Inflammatory macrophage (primary cell): ENCODE data around the gene CTTNBP2.
A peak's percentile ranks its signal among the peaks of the same experiment; 100 is the strongest.

Source experiments
- DNase-seq, 2 donors: peaks; one replicate each; pipeline ENCODE4 v3.0.0-alpha.2; 2020 to 2022

Gene CTTNBP2

DNA sequence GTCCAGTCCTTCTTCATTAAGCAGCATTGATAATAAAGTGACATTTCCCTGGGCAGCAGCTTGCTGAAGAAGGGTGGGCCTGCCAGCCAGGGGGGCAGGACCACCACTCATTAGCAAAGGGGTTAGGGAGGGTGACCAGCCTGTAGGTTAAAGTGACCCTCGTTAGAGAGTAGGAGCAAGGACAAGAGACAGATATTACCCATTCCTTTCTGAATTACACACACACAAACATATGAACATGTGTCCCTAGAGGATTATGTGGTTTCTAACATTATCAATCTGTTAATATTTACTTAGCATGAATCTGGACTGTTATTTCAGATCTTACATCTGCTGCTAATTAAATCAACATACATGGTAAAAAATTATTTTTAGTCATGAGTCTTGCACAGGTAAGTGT, 88.9 kb downstream of the CTTNBP2 start:
- DNase-seq: no peak

DNA sequence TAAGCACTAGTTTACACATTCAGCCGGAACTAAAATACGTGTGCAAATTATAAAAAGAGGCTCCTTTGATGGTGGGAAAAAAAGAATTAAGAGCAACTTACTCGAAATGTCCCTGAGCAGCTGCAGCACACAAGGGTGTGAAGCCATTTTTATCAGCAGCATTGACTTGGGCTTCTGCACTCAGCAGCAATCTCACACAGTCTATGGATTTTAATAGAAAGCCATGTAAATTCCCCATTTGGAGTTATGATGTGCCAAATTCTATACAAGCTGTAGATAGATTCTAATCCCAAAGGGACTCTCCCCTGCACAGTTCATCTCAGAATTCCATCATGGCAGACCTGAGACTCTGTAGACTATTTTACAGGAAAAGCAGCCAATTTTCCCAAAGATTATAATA, 90.5 kb downstream of the CTTNBP2 start:
- no peak for DNase-seq

DNA sequence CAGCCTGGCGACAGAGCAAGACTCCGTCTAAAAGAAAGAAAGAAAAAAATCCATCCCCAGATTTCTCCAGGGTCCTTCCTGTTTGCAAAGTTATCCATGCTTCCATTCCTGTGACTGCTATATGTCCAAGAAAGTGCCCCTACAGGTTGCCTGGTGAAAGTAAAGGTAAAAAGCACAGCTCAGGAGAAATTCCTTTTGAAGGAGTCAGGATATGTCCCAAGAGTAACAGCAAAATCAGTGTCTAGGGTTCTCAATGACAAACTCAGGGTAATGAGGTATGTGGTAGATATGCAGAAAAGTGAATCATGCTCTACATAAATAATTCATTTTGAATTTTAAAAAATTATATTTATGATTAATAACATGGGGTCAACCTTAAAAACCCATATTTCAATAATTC, 91.5 kb downstream of the CTTNBP2 start:
- no peak for DNase-seq

DNA sequence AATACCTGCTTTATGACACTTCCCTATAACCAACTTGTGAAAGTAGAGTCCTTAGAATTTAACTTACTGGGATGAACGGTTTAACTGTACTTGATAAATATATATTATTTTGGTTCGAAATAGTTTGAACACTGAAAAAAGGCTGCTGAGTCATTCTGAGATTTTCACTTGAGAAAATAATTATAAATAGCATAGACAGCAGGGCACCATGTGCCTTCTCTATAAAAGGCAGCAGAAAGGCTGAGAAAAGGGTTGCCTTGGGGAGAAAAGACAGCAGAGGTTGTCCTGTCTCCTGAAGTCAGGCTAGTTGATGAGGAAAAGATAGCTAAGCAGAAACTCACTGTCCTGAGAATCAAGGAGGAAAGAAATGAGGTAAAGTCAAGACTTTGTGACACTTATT, 92.4 kb downstream of the CTTNBP2 start:
- DNase-seq: no peak

DNA sequence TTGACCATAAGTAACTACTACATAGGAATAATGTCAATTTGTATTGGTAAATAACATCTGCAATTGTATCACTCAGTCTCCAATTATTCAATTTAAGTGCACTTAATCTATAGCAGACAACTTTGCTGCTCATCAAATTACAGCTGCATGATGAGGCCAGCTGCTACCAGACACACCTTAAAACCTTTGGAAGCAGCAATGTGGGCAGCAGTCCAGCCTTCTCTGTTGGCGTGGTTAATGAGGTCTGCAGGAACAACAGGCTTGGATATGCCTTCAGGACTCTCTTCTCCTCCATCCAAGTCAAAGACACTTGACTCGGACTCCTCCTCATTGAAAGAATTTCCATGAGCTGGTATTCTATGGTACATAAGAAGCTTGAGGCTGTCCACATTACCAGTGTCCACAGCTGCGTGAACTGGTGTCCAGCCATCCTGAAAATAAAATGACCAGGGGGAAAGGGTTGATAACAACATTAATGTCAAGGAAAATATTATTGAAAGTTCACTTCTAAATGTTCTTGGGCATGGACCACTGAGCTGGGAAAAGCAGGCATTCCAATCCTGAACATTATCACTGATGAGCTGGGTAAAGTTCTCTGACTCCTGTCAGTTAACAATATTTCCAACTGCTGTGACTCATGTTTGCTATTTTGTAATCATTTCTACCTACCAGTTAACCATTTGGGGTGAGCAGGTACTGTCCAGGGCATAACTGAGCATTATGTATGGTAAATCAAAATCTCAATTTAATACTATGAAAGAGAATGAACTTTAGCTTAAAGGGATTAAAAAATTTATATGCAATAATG, 95.7 kb downstream of the CTTNBP2 start:
- DNase-seq: no peak

DNA sequence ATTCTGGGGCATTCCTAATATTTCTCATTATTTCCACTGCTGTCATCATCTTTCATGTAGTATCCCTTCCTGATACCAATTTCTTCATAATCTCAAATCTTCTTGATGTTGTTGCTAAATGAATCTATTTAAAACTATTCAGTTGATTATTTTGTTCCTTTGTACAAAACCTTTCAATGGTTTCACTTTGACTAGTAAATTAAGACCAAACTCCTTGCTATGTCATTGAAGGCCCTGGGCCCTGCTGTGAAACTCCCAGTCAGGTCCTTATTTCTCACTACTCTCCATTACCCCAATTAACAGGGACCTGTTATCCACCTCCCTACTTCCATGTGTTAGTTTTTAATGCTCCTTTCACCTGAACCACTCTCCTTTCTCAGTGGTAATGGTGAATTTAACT, 97.0 kb downstream of the CTTNBP2 start:
- no peak for DNase-seq

DNA sequence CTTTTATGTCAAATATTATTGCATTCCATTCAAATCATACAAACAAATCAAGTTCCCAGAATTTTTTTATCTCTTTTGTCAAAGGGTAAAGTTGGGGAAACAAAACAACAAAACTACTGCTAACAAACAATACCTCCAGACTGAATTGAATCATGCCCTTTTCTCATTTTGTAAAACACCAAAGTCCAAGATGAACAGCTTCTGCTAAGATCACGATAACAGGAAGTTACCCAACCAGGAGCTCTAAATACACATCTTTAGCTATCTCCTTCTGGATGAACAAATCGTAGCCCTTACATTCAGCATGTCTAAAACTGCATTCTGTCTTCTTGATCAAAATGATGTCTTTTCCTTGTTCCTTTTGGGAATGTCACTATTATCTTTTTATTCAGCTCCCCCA, 97.4 kb downstream of the CTTNBP2 start:
- DNase-seq: peak; percentile 24 to 44

DNA sequence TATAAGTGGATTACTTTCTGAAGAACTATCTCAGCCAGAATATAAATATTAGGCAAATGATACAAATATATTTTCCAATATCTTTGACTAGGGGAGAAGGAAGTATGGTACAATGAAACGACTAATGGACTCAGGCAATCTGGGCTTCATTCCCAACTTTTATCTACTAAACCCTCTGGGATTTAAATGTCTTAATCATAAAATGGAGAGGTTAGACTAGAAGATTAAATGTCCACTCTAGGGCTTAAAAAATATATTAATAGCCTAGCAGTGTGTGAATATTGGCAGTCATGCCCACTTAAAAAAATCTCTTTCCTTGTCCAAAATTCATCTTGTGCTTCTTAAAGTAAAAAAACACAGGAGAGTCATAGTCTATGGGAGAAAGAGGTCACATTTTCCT, 98.3 kb downstream of the CTTNBP2 start:
- no peak for DNase-seq

DNA sequence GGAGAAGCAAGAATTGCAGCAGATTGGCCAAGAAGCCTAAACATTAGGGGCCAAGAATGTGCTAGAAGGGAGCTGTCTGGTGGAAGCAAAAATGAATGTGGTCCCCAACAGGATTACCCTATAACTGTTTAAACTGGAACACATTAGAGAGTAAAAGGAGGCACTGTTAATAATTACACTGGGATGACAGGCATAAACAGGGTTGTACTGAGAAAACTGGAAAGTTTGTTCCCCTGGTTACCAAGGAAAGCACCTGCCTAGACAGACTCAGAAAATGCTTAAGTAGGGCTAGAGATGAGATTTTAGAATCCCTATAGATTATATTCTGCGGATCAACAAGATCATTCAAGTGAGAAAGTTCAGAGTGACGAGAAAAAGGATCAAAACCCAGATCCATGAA, 100.8 kb downstream of the CTTNBP2 start:
- DNase-seq: no peak

DNA sequence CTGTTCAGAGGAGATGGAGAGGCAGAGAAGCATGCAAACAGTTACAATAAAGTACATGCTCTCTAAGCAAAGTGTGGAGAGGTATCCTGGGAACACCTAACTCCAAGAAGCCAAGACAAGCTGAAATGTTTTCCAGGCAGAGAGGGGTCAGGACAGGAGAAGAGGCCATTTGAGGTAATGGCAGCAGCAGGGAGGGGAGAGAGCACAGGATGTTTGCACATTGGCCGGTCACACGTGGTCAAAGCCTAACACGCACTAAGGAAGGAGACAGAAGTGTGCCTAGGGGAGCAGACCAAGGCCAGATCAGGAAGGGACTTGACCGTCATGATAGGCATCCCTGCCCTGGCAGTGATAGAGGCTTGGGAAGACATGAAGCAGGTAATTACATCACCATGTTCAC, 101.5 kb downstream of the CTTNBP2 start:
- no peak for DNase-seq

DNA sequence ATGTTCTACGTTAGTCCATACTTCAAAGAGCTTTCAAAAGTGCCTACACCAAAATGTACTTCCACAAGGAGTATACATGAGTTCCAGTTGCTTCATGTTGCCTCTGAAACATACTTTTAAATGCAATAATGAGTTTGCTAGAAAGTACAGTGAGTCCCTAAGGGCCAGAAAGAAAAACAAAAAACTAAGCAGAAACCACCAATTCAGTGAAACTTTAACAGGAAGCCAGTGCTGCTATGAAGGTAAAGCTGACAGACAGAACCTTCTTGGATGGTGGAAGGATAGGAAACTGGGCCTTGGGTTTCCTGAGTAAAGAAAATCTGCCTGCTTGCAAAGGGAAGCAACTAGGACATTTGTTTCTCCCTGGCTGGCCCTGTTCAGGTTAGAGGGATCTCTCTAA, 104.2 kb downstream of the CTTNBP2 start:
- no peak for DNase-seq

DNA sequence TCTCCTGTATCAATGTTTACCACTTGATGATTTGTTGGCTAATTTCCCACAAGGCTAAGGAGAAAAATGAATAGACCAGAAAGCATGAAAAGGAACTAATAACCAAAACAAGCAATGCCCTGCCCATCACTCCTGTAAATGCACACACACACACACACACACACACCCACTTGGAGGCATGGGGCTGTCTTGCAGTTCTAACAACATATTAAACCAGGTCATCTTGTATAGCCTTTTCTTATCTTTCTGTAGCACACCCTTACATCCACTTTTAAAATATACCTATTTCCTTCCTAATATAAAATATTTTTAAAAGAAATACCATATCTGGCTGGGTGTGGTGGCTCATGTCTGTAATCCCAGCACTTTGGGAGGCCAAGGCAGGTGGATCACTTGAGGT, 105.3 kb downstream of the CTTNBP2 start:
- no peak for DNase-seq

DNA sequence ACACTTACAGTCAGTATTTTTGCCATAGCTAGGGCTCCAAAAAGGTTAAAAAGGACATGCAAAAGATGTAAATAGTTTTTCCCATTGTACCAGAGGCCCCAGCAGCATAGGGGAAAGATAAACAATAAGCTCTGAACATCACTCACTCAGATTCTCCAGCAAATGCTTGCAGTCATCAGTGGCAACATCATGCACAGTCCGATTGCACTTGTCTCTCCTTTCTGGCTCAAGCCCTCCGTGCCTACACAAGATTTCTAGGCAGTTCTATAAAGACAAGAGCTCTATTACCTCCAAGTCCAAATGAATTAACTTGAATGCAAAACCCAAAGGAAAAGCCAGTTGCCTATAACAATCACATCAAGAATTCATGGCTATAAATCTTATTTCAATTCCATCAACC, 106.3 kb downstream of the CTTNBP2 start:
- no peak for DNase-seq

DNA sequence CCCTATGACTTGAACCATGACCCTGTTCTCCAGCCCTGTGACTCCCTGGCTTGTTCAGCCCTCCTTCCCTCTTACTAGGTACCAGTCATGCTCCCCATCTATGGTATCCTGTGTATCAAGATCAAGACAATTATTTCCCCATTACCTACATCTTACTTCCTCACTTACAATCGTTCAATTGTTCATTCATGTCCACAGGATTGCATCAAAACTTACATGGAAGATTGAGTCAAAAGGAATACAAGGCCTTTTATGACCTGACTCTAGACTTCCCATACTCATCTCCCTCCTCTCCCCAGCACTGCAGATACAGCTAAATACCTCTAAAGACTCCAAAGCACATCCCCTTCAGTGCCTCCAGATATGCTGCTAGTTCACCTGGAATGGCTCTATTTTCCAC, 109.2 kb downstream of the CTTNBP2 start:
- no peak for DNase-seq

DNA sequence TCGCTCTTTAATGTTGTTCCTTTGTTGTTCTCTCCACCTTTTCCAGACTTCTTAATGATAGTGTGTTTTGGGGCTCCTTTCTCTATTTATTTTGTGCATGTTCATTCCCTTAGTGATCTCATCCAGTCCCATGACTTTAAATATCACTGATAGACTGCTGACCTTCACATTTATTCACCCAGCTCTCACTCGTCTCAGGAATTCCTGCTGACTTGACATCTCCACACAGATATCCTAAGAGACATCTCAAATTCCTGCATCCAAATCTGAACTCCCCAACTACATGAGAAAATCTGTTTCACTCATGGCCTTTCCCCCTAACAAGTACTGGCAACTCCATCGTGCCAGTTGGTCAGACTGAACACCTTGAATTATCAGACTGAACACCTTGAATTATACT, 111.2 kb downstream of the CTTNBP2 start:
- DNase-seq: no peak

DNA sequence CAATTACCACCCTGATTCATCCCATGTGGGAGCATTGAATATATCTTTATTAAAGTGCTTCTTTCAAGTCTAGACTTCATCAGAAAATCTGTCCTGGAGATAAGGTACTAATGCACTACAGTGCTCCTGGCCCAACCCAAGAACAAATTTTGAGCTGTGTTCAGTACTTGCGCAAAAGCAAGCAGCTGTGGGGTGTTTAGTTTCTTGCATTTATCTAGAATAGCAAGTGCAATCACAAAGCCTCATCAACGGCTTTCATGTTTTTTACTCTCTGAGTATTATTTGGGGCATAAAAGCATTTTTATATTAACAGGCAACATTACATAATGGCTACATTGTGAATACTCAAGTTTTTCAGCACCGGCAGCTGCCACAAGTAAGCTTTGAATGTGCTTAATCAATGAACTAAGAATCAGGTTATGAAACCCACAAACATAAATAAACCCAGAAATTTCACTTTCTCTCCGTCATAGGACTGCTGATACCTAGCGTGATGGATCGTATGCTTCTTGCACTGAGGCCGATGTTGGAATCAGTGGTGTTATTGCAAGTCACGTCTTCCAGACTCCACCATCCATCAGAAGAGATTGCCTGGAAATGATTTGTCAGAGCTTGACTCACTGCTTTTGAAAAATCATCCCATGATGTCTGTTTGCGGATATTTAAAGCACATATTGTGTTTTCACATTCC, 113.1 kb downstream of the CTTNBP2 start:
- DNase-seq: no peak

DNA sequence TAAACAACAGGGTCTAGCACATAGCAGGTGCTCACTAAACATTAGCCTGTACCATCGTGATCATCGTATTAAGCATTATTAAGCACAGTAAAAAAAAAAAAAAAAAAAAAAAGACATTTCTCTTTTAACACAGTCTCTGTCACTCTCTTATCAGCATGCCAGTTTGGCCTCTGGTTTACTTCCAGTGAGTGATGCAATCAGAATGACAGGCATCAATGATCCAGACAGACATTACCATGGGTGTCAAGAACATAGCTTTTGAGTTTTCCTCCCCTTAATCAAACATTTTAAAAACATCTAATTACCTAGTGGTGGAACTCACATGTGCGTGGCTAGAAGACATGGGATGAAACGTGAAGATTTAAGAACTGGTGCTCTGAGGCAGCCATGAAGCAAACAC, 115.8 kb downstream of the CTTNBP2 start:
- no peak for DNase-seq

DNA sequence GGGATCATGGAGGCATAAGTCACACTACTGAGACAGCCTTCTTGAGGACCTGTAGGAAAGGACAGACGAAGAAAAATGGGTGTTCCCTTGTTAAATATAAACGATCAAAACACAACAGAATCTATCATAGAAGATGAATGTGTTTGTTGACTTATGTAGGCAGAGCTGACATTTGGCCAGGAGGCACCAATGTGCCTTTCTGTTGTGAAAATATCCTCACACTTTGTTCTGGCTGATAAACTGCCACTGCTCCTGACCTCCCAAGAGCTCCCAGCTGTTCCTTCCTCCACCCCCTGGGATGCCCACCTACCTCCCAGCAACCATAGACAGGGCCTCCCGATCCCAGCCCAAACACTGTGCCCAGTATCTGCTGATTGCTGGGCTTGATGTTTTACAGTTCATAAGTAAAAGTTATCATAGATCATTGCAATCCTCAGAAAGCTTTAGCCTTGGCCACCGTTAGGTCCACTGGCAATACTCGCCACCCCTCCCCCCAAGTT, 116.6 kb downstream of the CTTNBP2 start:
- DNase-seq: no peak

DNA sequence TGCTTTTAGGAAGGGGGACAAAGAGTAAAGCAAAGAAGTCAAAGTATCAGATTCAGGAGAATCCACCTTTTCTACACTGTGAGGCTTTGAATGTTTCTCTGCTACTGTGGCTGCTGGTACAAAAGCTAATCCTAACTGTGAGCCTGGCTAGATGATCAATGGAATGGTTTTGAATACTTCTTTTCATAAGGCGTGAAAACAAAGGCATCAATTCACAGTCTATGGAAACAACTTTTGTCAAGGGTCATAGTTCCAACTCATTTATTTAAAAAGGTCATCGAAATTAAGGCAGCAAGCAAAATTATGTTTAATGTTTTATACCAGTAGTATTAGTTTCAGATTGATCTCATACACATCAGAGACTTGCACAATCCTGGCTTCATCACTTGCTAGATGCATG, 118.1 kb downstream of the CTTNBP2 start:
- DNase-seq: no peak

DNA sequence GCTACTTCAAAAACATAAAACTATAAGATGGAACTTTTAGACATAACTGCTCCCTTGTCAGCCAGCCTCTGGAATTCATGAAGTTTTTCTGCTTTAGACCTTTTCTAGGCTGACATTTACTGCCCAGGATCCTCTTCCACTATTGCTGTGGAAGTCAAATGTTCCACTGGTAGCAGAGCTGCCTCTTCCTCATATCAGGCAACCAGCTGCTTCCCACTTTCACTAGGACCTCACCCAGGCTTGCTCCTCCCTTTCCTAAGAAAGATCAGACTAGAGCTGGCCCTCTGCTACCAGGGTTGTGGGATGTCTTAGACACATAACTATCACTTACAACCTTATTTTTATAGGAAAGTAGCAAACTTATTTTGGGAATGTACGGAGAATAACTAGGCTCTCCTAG, 121.5 kb downstream of the CTTNBP2 start:
- peak; percentile 16 to 33 for DNase-seq

DNA sequence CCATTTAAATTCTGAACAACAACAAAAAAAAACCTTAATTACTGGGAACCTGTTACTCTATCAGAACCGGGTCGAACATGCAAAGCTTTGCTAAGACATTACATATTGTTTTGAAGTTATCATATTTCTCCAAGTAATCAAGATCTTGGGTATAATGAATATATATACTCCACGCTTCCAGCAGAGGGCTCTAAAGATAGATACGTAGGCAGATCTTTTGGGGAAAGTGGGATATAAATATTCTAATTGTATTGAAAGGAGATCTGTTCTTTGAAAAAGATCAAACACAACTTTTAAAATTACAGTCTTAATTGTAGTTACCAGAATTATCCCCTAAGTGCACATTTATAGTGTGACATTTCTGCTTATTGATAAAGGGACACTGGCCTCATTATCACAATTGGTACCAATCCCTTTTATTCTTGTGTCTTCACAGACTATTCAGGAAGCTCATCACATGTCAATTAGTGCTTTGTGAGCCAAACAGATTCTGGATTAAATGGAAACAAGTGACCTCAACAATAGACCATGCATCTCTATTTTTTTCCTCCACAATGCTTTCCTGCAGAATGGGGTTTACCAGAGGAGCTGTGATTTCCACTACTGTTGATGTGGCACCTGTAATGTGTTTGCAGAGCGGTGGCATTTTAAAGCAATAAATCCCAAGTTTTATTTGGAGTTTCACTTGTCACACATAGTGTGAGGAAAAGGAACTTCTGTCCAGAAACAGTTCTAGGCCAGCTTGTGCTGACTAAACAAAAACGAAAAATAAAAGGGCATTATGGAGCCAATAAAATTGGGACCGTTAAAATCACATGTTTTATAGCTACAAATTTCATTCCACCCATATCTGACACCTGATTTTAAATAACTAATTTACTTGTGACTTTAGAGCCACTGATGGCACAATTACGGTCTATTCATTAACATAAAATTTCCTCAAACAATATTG, 122.4 kb downstream of the CTTNBP2 start:
- peak in 1 of 2 donors; percentile 16 for DNase-seq

DNA sequence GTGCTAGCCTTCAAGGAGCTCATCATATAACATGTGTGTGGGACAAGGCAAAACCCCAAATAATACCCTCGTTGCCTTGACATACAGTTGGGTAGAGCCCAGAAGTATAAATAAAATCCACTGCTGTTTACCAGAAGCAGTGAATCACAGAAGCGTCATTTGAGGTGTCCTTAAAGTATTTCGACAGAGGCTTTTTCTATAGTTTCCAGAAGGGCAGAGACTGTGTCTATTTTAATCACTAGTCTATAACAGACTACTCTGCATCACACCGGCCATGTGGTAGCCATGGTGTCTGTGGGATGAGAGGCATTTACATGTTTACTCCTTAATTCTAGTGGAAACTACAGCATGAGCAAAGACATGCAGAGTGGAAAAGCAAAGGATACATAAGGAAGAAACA, 131.3 kb downstream of the CTTNBP2 start:
- no peak for DNase-seq

DNA sequence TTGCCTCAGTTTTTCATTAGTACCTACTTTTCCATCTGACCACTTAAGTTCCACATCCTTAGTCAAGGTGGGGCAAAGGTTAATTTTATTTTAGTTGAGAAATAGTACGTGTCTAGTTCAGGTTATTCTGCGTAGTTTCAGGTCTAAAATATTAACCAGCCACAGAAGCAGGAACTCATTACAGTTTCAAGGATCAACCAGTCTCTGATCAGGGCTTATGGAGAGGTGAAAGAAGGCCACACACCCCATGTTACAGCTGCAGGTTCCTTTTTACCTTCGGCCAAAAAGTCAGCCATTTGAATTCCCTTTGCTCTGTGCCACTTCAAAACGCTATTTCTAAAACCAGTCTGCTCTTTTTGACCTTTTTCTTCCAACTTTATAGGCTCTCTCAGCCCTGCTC, 134.2 kb downstream of the CTTNBP2 start:
- DNase-seq: no peak
